Glomerular visceral epithelial cell (primary cell): ENCODE results near the gene RIOK1.
A peak's percentile ranks its signal among the peaks of the same experiment; 100 is the strongest.
"Not testable (repeated sequence)": the region's sequence is repeated elsewhere in the genome, so short reads cannot be mapped to it uniquely, and the experiment has no call there.

Experiments
- DNase-seq: peaks from one replicate; pipeline ENCODE4 v3.0.0-alpha.2; 2016; ENCODE audit errors: extremely low spot score

The RIOK1 gene

DNA sequence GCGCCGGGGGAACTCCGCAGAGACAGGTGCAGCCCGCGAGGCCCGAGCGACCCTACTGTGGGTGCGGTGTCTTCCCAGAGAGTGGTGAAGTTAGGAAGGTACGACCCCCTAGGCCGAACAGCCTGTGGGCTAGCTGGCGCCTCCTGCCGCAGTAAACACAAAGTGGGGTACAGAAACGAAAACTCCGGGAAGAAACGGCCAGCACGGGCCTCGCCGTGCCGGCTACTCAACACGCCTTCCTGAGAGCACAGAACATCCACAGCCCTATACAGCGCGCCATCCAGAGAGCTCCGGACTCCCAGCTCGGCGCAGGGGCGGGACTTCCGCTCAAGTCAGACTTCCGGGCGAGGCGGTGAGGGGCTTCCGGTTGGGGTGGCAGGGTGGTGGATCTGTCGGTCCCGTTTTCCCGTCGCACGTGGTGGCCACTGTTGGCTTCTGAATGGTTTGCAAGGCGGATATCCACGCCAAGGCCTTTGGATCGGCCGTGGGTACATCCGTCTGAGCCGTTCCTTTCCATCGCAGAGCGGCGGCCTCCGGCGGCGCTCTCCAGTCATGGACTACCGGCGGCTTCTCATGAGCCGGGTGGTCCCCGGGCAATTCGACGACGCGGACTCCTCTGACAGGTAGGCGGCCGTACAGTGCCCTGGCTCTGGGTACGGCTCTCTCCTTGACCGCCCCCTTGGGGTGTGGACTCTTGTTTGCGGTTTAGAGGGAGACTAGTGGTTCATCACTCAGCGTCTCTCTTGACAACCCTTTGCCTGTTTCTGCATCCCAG is at the start of gene RIOK1, which contains the start of gene CAGE1:
TSS of gene RIOK1 (plus strand) at position 358 of the 775 bp plus-strand sequence. CDS start at position 553, 195 bp downstream.
TSS of gene CAGE1 (minus strand) at position 292 of the 775 bp plus-strand sequence. CDS start 2,569 bp downstream, outside the sequence.
- peak; percentile 96 for DNase-seq

GRCh38 chr6:7341271-7341670 is 48.3 kb upstream of the RIOK1 start:
- no peak for DNase-seq

GRCh38 chr6:7341989-7342742 is 47.4 kb upstream of the RIOK1 start:
- DNase-seq, result peak; percentile 22

- DNase-seq, result no peak
Measured at GRCh38 chr6:7343546-7344475, 45.8 kb upstream of the RIOK1 start.

DNA sequence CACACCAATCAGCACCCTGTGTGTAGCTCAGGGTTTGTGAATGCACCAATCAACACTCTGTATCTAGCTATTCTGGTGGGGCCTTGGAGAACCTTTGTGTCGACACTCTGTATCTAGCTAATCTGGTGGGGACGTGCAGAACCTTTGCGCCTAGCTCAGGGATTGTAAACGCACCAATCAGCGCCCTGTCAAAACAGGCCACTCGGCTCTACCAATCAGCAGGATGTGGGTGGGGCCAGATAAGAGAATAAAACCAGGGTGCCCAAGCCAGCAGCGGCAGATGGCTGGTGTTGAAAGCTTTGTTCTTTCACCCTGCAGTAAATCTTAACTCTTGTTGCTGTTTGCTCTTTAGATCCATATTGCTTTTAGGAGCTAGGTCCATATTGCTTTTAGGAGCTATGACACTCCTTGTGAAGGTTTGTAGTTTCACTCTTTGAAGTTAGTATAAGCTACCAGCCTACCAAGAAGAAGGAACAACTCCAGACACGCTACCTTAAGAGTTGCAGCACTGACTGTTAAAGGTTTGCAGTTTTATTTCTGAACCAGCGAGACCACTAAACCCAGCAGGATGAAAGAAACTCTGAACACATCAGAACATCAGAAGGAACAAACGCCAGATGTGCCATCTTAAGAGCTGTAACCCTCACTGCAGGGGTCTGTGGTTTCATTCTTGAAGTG is 44.7 kb upstream of the RIOK1 start:
- DNase-seq, result not testable (repeated sequence)

DNA sequence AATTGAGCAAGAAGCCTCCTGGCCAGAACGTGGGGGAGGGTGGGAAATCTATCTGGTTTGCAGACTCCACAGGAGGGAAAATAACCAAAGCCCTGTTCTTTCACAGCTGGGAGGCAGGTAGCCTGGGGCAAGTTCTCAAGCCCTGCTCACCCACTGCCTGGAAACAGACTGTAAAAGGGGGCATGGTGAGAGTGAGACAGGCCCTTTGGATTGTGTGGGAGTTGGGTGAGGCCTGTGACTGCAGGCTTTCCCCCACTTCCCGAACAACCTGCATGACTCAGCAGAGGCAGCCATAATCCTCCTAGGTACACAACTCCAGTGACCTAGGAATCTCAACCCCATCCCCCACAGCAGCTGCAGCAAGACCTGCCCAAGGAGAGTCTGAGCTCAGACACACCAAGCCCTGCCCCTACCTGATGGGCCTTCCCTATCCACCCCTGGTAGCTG is 42.0 kb upstream of the RIOK1 start:
- peak; percentile 38 for DNase-seq

DNA sequence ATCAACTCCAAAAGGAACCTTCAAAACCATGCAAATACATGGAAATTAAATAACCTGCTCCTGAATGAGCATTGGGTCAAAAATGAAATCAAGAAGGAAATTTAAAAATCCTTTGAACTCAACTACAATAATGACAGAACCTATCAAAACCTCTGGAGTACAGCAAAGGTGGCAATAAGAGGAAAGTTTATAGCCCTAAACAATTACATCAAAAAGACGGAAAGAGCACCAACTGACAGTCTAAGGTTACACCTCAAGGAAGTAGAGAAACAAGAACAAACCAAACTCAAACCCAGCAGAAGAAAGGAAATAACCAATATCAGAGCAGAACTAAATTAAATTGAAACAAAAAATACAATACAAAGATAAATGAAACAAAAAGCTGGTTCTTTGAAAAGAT is 39.0 kb upstream of the RIOK1 start:
- DNase-seq, result not testable (repeated sequence)

GRCh38 chr6:7351916-7352315 is 37.7 kb upstream of the RIOK1 start:
- not testable (repeated sequence) for DNase-seq

DNA sequence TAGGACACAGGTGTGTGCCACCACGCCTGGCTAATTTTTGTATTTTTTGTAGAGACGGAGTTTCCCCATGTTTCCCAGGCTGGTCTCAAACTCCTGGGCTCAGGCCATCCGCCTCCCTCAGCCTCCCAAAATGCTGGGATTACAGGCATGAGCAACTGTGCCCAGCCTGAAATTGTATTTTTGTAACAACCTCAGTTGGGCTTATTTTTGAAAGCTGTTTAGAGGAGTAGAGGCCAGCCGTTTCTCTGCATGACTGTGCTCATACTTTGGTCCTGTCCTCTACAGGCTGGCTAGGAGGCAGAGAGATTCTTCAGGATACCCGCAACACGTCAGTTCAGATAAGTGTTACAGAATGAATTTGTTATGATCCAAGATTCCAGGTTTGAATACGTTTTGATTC is 22.2 kb upstream of the RIOK1 start:
- no peak for DNase-seq

GRCh38 chr6:7373739-7374138 is 15.9 kb upstream of the RIOK1 start:
- DNase-seq, result no peak

DNA sequence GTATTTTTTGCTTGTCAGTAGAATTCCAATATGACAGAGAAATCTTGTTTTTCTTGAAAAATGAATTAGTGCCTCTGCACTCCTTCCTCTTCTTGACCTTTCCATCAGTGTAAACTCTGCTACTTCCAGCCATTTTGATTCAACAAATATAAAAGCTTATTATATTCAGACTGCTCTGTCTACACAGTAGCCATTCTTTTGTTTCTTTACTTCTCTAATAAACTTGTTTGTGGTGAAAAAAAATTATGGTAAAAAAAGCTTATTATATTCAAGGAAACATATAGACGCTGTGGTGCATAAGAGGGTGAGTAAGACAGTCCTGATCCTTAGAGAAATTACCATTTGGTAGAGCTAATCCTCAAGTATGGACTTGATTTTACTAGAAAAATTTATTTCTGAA is 11.6 kb upstream of the RIOK1 start:
- no peak for DNase-seq

GRCh38 chr6:7378740-7379139 is 10.9 kb upstream of the RIOK1 start:
- DNase-seq, result no peak

- DNase-seq, result no peak
Measured at GRCh38 chr6:7381092-7381491, 8.5 kb upstream of the RIOK1 start.

DNA sequence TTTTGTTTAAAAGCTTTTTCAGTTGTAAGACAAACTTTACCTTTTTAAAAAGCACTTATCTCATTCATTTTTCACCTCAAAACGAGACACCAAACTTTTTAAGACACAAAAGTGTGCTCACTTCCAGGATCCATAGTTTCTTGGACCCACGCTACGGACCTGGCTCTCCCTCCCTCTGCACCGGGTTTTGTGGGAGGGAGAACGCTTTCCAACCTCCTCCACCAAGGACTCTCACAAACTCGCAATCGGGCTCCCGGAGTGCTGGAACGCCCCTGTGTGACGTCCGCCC is 502 bp upstream of the RIOK1 start:
- no peak for DNase-seq

GRCh38 chr6:7390226-7390878 is 744 bp downstream of the RIOK1 start:
- no peak for DNase-seq

DNA sequence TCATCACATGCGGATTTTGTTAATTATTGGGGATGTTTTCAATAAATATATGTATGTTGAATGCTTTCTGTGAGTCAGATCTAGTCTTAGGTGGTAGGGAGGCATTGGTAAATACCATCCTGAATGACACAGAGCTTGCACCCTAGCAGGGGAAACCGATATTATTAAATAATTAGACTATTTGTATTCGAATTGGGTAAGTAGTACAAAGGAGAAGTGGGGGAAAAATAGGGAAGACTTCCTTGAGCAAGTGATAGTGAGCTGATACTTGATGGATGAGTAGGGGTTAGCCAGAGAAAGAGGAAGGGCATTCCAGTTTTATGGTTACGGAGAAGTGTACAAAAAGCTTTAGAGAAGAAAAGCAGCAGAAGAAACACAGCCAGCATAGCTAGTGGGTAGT is 1.5 kb downstream of the RIOK1 start:
- no peak for DNase-seq

DNA sequence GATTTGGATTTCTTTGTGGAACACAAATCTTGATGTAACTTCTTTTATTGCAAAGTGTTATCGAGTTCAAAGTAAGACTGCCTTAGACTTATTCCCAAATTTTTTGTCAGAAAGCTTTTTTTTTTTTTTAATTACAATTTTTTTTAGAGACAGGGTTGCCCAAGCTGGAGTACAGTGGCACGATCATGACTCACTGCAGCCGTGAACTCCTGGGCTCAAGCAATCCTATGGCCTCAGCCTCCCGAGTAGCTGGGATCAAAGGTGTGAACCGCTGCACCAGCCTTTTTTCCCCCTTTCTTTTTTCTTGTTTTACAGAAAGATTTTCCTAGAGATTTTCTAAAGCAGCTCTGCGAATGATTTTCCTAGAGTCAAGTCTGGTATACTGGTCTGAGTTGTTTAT is 2.8 kb downstream of the RIOK1 start:
- no peak for DNase-seq

- peak; percentile 2 for DNase-seq
Measured at GRCh38 chr6:7401075-7401474, 11.5 kb downstream of the RIOK1 start.

DNA sequence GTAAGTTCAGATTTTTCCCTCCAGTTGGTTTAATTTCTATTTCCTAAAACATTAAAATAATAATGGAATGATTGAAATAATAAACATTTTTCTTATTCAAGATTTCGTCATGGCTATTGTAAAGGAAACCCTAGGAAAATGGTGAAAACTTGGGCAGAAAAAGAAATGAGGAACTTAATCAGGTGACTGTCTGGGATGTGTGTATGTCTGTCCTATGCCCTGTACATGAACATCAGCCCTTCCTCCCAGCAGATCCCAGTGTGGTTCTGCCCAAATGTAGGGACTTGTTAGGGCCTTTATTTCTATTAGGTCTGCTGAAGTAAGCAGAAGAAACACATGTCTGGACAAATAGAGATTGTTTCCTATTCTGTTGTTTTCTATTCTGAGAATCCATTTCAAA is 13.1 kb downstream of the RIOK1 start:
- DNase-seq, result no peak

DNA sequence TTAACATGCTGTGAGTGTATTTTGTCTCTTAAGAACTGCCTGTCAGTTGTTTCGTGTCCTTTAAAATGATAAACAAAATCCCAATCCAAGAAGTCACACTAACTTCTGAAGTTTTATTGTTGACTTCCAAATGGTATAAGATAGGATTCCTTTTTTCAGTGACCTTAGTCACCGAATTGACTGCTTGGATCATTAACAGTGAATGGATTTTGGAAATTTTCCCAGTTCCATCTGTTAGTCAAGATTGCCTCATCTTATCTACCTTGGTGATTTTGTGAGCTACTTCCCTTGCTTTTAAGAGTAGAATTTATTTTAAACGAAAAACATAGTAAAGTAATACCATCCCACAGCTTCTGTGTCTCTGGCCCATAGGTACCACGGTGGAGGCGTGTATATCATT is 14.9 kb downstream of the RIOK1 start:
- DNase-seq, result no peak

GRCh38 chr6:7406743-7407142 is 17.1 kb downstream of the RIOK1 start:
- DNase-seq, result no peak
